T-helper 2 cell treated with Interferon-gamma antibody and Interleukin-4, amounts not matched to agents 100 ng/mL and 5 ng/mL, for 36 hours (primary cell): ENCODE data around the gene DGKI. TPM values are rescaled to one million over a fixed set of nuclear protein-coding genes. Genes with fewer than 3 reads are reported as not detected.

Source experiments
- intact Hi-C: fragments of 100-400 bp; cut with micrococcal nuclease; formaldehyde crosslinking; loops from one replicate; pipeline ENCODE4 v1.15.1; 2023
- total RNA-seq: library from RNA; stranded (reverse); gene quantifications from 2 replicates; pipeline ENCODE4 v1.2.3, GENCODE V29; 2022

Gene DGKI
- total RNA-seq, 1 donor from 2014 or later: 0.34 TPM

GRCh38 chr7:137658190-137658900 lies 188.4 kb downstream of the DGKI start:
- intact Hi-C loops: loop anchor here (10.0 kb wide), 1 partner anchor 1206 kb away; no protein-coding TSS in a partner anchor

DNA sequence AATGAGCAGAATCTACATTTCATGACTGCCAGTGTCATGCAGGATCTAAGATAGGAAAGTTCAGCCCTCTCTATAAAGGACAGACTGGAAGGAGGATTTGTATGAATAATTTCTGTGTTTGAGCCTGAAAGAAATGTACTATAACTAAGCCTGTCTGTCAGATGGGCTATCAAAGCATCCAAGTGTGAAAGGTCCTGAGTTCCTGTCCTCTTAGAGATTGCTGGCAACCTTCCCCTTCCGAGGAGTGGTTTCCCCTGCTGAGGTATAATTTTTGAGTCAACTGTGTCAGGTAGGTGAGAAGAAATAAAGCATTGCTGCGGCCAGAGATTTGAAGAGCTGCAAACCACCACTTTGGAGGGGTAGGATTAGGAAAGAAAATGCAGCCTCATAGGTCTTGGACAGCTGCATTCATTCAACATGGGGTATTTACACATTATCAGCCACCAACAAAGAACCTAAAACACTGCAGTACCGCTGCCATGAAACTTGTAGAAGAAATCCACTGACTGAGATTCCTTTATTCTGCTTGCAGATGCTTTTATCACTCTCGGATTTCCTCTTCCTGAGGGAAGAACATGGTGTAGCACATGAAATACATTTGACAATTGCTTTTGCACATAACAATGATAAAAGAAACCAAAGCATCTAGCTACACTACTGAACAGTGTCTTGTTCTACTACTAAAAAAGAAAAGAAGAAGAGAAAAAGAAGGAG lies 189.1 kb downstream of the DGKI start:
- intact Hi-C loops: loop anchor here (10.0 kb wide), 1 partner anchor 1207 kb away; no protein-coding TSS in a partner anchor

DNA sequence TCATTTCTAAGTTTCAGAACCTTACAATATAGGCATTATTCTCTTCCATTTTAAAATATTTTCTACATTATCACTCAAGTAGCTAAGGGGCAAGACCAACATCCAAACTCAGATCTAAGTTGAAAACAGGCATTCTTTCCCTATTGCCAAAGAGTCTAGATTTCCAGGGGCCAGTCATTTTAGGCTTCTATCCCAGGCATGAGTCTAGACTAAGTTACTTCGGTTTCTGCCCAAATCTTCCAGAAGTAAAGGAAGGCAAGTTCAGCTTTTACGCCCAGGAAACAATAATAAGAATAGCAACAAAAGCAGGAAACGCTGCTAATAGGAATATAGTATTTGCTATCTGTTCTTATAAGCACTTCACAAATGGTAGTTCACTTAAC lies 189.9 kb downstream of the DGKI start:
- intact Hi-C loops: loop anchor here (1.0 to 10.0 kb wide), 4 partner anchors 242 to 1208 kb away; no protein-coding TSS in a partner anchor

GRCh38 chr7:137656227-137656849 lies 190.4 kb downstream of the DGKI start:
- intact Hi-C loops: loop anchor here (1.0 to 10.0 kb wide), 4 partner anchors 243 to 1208 kb away; no protein-coding TSS in a partner anchor

GRCh38 chr7:137655804-137656203 lies 191.0 kb downstream of the DGKI start:
- intact Hi-C loops: loop anchor here (1.0 to 10.0 kb wide), 4 partner anchors 243 to 1209 kb away; no protein-coding TSS in a partner anchor

GRCh38 chr7:137652721-137653120 lies 194.1 kb downstream of the DGKI start:
- intact Hi-C loops: loop anchor here (10.0 kb wide), 1 partner anchor 1212 kb away; no protein-coding TSS in a partner anchor

- intact Hi-C loops: no loop called here
These were observed 198.7 kb downstream of the DGKI start for GRCh38 chr7:137647905-137648565.

DNA sequence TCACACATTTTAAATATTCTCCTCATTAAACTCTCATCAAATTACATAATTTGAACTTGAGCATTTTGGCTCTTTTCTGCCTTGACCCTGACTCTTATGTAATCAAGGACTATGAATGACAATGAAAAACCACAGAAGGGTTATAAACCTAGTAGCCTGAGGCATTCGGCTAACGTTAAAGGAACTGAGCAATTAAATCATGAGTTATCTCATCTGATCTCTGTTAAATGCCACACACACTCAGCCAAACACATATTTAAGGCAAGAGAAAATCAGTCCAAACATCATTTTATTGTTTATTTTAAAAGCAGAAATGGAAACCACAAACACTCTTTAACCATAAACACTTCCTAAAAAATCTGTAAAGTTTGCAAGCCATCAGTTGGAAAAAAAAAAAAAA lies 204.3 kb downstream of the DGKI start:
- intact Hi-C loops: no loop called here

GRCh38 chr7:137642031-137642430 lies 204.7 kb downstream of the DGKI start:
- intact Hi-C loops: no loop called here

DNA sequence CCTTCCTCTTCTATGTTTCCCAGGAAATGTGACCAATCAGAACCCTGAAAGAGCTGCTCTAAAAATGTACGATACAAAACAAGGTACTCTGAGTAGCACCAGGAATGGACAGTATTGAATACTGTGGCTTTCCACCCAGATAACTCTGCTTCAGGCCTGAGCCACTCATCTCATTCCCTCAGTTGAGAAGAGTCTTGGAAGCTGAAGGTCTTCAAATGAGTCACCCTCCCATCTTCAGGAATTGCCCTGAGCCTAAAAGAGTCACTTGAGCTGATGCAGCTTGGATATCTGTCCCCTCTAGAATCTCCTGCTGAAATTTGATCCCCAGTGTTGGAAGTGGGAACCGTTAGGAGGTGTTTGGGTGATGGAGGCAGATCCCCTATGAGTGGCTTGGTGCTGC lies 210.4 kb downstream of the DGKI start:
- intact Hi-C loops: no loop called here

- intact Hi-C loops: no loop called here
These were observed 210.9 kb downstream of the DGKI start for GRCh38 chr7:137635874-137636273.

DNA sequence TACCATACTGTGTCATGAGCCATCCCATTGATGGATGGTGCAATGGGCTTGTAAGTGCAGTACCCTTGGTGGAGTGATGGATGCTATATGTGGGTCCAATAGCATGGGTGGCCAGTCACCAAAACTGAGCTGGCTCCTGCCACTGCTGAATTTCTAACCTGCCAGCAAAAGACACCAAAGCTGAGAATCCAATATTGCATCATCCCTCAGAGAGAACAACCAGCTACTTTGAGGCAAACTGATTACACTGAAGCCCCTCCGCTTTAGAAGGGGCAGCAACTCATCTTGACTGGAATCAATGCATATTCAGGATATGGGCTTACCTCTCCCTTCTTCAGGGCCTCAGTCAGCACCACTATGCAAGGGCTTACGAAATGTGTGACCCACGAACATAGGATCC lies 211.6 kb downstream of the DGKI start:
- intact Hi-C loops: no loop called here

GRCh38 chr7:137634356-137634755 lies 212.4 kb downstream of the DGKI start:
- intact Hi-C loops: no loop called here

DNA sequence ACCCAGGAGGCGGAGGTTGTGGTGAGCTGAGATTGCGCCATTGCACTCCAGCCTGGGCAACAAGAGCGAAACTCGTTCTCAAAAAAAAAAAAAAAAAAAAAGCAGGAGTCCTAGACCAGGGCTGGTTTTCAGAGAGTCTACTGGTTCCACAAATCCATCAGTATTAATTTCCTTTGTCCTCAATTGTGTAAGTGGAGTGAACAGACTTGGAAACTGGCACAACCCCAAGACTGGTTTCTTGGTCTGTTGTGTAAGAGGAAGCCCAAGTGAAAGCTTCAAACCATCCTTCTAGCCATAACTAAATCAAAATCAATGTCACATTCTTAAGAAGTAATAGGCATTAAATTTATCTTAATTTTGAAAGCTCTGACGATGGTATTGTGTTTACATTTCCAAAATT lies 213.6 kb downstream of the DGKI start:
- intact Hi-C loops: no loop called here

DNA sequence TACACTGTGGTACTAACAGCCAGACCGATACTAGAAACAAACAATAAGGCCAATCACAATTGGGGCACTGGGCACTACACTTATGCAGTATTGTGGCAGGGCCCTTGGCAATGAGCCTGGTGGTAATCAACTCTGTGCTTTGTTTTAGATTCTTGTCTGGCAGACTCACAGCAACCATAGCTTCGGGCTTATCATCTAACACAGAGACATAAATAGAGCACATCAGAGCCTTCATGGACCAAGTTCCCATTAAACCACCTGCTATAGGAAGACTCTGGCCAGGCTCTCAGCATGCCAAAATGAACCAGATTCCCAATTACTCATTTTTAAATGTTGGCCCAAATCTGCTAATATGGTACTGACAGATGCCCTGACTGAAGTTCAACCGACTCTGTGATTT lies 218.6 kb downstream of the DGKI start:
- intact Hi-C loops: no loop called here

GRCh38 chr7:137626469-137627067 lies 220.2 kb downstream of the DGKI start:
- intact Hi-C loops: no loop called here

GRCh38 chr7:137625197-137625596 lies 221.6 kb downstream of the DGKI start:
- intact Hi-C loops: no loop called here

GRCh38 chr7:137619181-137619580 lies 227.6 kb downstream of the DGKI start:
- intact Hi-C loops: no loop called here

- intact Hi-C loops: no loop called here
These were observed 228.0 kb downstream of the DGKI start for GRCh38 chr7:137618748-137619147.

DNA sequence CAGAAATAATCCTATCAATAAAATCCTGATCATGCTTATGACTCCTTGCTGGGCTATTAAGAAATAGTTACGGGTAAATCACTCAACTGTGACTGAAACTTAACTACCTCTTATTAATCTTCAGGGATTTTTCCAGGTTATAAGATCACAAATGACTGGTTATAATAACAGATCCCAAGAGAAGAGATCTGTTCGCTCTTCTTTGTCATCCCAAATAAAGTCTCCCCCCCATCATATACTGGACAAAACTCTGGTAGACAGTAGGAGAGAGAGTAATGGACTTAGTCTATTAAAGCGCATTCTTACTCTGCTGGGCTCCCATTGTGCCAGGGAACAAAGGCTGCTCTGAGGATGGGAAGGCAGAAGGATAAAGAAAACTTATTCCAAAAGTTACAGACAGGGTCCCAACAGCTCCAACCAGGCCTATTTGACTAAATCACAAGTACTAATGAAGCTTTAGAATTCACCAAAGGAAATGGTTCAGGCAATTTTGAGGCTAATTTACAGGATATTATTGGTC lies 233.7 kb downstream of the DGKI start:
- intact Hi-C loops: no loop called here

- intact Hi-C loops: no loop called here
These were observed 235.2 kb downstream of the DGKI start for GRCh38 chr7:137611606-137612005.
